ENCODE measurements around the gene DOK6. TPM values are rescaled to one million over a fixed set of nuclear protein-coding genes. Genes with fewer than 3 reads are reported as not detected.

The DOK6 gene
- total RNA-seq, 1 donor from 2014 or later: 13.7 TPM

DNA sequence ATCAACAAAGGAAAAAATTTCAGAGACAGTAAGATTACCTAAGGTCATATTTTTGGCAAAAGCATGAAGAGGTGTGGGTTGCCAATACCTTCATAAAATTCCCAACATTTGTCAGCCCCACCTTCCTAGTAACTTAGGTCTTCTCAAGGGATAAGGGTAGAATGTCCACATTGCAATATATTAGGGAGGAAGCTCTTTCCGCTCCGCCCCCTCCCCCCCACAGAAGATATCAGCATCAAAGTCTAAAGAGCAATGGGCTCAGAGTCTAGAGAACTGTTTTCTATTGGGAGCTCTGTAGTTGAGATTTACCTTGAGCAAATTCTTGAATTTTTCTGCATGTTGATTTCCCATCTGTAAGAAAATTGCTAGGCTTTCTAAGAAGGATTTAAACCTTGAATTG, 346.7 kb downstream of the DOK6 start:
- DNase-seq (ENCODE audit: low spot score): no peak

DNA sequence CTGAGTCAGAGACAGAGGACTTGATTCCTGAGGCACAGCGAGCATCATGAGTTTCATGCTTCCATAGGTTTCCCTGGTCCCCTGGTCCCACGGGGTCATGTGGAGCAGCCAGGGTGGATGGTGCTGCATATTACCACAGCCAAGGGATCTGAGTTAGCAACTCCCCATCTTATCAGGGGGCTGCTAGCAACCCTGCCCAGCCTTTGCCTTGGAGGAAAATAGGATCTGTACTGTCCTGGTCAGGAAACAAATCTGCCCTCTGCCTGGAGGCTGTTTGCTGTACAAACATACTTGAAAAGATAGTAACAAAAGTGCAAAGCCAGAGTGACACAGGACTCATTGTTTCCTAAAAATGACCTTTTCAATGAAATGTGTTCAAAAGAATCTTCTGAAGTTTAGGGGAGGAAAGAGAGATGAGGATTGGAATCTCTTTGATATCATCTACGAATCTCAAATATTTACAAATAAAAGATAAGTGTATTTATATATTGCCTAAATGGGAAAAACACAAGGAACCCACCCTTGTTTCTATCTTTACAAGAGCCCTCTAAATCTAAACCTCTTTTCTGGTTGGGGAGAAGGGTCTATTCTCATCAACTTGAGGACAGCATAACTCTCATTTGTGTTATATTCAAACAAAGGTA, 352.2 kb downstream of the DOK6 start:
- no peak for DNase-seq (ENCODE audit: low spot score)

DNA sequence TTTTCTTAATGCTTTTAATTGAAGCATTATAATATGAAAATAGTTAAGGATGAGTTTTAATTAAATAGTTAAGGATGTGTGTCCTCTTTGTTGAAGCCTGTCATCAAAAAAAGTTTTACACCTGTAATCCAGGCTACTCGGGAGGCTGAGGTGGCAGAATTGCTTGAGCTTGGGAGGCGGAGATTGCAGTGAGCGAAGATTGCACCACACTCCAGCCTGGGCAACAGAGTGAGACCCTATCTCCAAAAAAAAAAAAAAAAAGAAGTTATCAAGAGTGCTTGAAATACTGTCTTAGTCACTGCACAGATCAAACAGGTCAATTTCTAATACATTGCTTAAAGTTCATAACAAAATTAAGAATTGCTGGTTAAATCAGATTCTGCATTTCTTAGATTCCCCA, 353.4 kb downstream of the DOK6 start:
- DNase-seq (ENCODE audit: low spot score): no peak

DNA sequence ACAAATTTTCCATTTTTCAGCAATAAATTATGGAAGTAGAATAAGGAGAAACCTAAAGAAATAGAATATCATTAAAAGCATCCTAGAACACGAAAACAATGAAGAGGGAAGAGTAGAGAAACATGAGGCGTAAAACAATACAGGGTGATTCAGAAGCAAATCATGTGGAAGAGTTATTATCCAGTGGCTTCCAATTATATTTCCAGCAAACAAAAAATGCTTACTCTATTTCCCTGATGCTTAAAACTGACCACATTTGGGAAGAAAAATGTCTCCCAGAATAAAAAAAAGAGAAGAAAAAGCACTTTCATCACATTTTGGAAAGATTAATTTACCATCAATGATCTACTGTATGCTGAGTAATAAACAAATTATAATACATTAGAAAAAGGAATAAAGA, 354.4 kb downstream of the DOK6 start:
- DNase-seq (ENCODE audit: low spot score): no peak

DNA sequence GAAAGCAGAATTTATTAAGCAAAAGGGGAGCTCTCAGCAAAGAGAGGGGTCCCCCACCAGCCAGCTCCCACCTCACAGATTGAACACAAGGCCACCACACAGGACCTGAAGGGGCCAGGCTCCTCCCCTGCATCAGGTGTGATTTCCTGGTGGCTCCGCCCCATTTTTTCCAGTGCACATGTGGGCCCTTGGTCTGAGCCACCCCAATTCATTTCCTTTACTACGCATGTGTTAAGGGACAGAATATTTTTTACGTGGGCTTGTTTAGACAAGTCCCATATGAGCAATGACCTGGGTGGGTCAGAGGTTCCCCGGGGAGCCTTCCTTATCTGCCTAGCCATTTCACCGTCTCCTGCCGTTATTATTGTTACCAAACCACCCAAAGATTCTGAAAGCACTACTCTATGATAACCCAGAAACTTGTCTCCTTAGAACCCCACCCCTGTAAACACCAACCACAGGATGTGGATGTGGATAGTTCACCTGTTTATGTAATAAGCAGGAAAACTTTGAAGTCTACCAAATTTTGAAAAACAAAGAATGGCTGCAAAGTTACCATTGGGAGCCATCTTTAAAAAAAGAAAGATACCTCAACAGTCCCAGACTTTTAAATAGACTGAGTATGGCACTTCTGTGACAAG, 355.3 kb downstream of the DOK6 start:
- no peak for DNase-seq (ENCODE audit: low spot score)

DNA sequence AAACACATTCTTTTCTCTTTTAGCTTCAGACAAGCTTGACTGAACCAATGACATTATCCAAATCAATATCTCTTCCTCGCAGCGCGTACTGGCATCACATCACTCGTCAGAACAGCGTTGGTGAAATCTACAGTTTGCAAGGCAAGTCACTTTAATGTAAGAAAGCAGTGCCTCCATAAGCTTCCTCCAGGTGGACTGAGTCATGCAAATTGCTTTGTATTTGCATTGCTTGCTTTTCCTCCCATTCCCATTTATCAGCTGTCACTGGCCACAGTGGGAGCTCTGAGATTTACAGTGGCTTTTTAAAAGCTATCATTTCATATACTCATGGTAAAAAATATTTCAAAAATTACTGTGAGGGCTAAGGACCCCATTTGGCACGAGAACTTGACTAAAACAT, 357.0 kb downstream of the DOK6 start:
- DNase-seq (ENCODE audit: low spot score): no peak

DNA sequence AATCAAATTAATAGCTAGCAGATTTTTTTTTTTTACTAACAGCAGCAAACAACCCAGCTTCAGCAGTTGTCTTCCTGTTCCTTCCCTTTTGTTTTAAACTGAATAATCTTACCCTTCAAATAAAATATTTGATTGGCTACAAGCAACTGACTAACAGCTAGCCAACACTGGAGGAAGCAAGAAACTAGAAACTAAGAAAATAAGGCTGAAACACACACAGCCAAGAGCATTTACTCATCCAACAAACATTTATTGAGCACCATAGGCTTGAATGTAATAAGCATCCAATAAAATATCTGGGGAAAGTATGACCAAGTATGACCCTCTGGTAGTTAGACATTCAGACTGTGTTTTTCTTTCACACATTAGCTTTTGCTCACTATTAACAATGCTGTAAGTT, 357.8 kb downstream of the DOK6 start:
- no peak for DNase-seq (ENCODE audit: low spot score)

DNA sequence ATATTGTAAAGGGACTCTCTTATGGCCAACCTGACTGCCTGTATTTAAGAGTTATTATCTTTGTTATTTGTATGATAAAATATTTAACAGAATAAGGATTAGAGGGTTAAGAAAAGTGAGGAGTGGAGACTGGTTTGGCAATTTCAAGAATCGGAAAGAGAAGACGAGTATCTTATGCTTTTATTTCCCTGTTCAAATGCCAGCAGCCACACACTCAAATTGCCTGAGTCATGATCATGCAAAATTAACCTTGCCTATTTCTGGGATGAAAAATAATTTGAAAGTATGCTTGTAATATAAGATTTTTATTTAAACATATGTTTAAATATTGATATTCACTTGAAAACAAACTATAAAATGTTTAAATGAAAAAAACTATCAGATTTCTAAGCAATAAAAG, 358.4 kb downstream of the DOK6 start:
- DNase-seq (ENCODE audit: low spot score): no peak

DNA sequence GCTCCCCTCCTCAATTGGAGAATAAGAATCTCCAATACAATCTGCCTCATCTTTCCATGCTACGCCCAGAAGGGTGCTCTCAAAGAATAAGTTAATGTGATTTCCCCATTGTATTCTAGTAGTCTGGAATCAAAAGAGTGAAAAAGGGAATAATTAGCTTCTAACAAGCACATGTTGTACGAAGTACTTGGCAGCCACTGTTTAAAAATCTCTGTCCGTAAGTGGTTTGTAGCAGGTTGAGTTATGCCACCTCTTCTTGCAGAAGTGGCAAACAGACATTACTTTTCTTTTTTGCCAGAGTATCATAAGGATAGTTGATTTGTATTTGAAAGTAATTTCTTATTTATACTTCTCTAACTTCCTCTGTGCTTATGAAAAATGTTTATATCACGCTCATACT, 362.3 kb downstream of the DOK6 start:
- DNase-seq (ENCODE audit: low spot score): no peak

DNA sequence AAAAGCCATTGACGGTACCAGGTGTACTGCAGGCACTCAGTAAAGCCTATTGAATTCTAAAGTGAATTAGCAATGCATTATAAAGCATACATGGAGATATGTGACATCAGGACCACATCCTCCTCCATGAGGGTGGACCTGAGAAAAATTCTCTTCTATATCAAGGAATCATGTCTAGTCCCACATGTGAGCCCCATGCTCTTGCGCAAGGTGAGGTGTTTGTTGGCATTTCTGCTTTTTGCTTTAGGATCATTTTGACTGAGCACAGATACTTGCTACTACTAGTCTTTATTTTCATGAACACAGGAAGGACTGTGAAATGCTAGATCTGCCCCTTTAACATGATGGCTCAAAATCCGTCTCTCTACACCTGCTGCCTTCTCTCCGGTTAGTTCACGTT, 363.1 kb downstream of the DOK6 start:
- no peak for DNase-seq (ENCODE audit: low spot score)

DNA sequence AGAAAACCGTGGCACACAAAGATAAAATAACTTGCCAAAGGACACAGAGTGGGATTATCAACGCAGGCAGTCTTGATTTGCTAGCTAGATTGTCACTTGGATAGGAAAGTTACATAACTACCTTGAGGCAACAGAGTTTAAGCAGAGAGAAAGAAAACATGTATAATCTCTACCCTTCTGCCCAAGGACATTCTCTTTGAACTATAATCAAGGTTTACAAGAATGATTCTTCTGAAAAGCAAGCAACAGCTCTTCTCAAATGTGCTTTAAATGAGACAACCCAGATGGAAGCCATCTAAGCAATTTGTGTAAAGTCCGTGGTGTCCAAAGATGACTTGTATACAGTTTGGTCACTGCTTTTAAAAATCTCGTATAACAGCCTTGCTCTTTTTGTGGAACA, 369.6 kb downstream of the DOK6 start:
- DNase-seq (ENCODE audit: low spot score): no peak

DNA sequence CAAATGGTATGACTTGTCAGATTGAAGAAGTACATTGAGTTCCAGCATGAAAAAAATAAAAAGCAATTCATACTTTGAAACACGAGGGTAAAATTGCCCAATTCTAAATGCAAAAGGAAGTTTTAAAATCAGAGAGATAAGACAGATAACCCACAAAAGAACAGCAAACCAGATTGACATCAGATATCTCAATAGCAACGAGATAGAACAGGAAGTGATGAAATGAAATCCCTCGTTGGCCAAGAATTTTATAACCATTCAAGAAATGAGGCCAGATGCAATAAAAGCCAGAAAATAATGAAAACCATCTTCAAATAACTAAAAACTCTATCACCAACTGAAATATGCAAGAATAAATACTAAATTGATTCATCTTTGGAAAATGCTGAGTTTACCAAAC, 374.1 kb downstream of the DOK6 start:
- DNase-seq (ENCODE audit: low spot score): no peak

DNA sequence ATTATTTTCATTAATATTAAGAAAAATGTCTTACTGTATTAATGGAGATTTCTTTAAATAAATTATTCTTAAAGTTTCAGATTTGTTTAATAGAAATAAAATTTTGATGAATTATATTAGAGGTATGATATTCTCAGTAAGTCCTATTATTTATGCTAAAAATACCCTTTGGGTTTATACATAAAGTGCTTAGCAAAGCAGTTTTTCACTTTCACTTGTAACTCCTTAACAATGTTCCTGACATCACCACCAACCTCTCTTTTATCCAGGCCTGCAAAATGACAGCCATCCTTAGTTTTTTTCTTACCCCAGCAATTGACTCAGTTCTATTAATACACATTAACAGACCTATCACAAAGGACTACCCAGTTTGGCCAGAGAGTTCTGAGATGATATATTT, 376.6 kb downstream of the DOK6 start:
- no peak for DNase-seq (ENCODE audit: low spot score)

DNA sequence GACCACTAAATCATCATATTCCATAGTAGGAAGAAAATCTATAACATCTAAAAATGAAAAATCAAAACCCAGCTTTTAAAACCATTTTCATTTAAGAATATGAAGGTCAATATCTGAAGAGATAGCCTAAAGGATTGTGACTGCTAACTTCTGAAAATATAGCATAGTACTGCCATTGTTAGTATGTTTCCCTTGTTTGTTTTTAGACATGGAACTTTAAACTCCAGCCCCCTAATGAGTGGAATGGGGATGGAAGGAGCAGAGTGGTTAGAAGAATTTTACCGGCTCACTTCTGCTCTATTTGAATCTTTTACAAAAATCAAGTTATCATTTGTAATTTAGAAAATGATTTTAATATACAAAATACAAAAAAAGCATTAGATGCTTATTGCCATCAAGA, 378.0 kb downstream of the DOK6 start:
- no peak for DNase-seq (ENCODE audit: low spot score)

DNA sequence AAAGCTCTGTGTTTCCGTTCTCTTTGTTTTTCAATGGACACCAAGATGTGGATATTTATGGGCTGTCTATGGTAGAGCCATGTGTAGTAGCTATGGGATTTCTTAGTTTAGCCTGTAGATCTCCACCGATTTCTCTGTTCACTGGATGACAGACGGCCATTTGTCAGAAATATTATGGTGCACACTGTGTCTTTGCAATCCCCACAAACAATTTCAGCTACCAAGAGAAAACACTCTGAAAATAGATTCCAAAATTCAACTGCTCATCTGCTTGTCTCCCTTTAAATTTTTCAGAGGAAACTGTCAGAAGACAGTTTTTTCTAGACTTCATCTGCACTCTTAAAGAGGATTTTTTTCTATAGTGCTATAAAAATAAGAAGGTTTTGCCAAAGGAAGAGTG, 380.2 kb downstream of the DOK6 start:
- no peak for DNase-seq (ENCODE audit: low spot score)

DNA sequence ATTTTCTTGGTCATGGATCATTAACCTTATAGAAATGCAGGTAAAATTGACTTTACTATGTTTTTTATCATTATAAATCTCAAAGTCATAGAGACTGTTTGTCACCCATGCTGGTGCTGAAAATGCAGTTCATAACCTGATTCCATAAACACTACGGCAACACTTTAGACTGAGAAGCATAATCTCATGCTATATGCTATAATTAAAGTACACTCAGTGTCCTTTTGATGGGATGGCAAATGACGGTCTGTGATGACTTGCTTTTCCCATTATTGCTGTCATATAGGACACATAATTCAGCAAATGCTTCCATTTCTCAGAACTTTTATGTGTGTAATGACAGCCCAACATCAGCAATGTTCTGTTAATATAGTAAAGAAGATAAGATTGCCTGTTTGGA, 384.1 kb downstream of the DOK6 start:
- DNase-seq (ENCODE audit: low spot score): no peak

DNA sequence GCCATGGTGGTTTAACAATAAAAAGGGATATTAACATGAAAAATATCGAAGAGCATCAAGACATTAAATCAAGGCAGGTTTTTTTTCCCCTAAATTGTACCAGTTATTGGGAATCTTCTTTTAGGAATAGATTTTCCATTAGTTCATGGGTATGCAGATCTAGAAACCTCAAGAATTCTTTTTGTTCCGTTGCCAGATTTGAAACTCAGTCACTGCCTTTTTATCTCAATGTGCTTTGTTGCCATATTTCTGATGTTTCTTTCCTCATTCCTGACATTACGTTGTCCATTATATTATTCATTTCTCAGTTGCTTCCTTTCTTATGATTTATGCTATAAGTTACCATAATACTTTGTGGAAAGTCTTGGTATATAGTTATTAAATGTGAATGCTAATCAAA, 384.8 kb downstream of the DOK6 start:
- no peak for DNase-seq (ENCODE audit: low spot score)

DNA sequence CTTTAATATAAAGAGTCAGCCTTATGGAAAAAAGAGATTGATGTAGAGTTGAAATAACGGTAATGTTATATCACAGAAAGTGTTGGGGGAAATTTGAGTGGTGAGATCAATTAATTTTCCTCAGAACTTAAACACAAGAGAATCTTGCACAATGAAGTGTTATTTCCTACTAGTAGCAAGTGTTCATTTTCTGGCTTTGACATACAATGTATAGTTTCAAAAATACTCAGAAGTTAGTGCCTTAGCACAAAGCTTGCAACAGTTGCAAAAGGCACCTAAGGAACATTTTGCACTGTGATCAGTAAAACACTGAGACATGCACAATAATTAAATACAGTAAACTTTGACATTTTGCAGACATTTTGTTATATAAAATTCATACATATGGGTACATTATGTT, 385.7 kb downstream of the DOK6 start:
- DNase-seq (ENCODE audit: low spot score): no peak

DNA sequence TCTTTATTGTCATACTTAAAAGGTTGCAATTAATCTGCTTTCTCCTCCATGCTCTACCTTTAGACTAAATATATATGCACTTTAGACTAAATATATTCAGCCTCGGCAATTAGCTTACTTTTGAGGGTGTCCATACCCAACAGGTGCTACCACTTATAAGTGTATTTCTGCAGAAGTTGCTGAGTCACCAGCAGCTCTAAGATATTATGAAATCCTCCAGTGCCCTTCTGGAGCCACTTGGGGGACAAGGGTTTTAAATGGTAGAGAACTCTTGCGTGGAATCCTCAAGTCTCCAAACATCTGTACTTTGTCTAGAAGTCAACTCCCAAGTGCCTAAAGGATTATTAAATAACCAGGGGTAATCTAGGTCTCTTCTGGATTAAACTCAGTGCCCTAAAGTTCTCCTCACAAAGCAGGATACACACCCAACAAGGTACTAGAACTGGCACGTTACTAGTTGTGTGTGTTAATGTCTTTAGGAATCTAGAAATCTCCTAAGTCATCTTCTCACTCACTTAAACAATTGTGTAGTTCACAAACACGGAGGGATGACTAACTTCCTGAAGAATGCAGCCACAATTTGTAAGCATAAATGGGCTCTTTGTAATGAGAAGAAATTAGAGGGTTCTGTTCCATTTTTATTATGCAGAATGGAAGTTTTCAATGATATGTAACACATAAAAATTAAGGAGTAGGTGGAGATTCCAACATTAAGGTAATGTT, 387.3 kb downstream of the DOK6 start:
- DNase-seq (ENCODE audit: low spot score): no peak

DNA sequence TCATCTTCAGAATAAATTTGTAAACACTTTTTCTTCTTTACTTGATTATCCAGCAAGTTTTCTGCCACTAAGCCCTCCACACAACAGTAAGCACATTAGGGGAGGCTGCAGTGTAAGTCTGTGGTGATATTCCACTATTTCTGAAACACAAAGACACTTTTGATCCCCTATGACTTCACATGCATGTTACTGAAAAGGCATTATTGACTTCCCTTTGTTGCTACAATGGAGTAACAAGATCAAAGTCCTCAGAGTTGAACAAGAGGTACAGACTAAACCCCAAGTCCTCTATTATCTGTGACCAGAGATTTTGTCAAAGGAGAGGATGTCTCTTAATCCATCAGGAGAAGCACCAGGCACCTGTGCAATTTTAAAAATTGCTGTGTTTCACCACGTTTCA, 389.1 kb downstream of the DOK6 start:
- no peak for DNase-seq (ENCODE audit: low spot score)

DNA sequence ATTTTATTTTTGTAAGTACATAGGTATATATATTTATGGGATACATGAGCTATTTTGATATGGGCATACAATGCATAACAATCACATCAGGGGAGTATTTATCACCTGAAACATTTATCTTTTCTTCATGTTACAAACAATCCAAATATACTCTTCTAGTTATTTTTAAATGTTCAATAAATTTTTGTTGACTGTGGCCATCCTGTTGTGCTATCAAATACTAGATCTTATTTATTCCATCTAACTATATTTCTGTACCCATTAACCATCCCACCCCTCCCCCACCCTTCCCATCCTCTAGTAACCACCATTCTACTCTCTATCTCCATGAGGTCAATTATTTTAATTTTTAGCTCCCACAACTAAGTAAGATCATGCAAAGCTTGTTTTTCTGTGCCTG, 390.0 kb downstream of the DOK6 start:
- DNase-seq (ENCODE audit: low spot score): no peak

DNA sequence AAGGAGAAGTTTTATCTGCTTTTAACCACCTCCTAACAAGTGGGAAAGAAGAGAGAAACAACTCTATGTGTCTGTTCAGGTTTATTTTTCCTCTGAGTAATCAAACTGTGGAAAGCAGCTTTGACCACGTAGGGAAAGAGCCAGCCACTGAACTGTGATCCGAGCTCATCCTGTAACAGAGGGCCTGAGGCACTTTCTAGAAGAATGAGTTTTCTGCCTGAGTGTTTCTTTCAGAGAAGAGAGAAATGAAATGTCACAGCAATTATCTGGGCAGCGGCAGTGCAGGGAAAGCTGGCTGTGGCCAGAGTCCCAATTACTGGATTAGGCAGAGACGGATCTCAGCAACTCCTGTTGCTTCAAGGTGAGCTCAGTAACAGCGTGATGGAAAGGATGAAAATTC, 395.1 kb downstream of the DOK6 start:
- DNase-seq (ENCODE audit: low spot score): no peak

DNA sequence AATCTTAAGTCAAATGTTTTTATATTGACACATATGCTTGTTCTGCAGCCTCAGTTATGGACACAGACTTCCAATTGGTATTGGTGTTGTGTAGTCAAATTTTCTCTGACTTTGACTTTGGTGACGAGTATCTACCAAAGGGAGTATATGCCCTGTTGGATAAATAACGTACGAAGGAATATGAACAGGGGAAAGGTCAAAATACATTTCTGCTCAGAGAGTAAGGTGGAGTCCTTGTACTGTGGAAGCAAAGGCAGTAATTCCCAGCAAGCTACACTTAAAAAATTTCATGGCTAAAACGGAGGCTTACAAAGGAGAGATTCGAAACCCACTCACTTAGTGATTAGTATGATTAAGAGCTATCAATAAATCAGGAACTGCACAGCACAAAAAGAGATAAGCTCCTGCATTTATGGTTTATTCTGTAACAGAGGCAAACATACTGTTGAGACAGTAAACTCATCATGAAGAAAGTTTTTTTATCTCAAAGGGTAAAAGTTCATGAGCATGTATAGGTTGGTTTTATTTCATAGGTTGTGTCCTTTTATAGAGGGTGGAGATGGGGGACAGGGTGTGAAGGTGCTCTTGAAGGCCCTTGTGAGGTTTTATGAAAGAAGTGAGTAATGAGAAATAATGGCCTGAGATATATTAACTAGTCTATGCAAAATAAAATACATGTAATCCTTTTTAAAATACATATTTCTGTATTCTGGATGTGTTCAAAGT, 404.3 kb downstream of the DOK6 start:
- no peak for DNase-seq (ENCODE audit: low spot score)

Measured in umbilical cord (tissue), 2 donors.